Peyer's patch (tissue), 4 donors: Measurements from ENCODE around the gene CCT8. TPM values are rescaled to one million over a fixed set of nuclear protein-coding genes. Genes with fewer than 3 reads are reported as not detected.

Experiments used
- DNase-seq, 3 donors: peaks; one replicate each; pipeline ENCODE4 v3.0.0-alpha.2; 2017 to 2019
- H3K27ac ChIP-seq, 4 donors: fragments of 200-600 bp; sonication (generic); one replicate each; pipeline ENCODE4 v1.5.1; 2016 to 2019
- H3K27me3 ChIP-seq, 2 donors: fragments of 200-600 bp; sonication (generic); one replicate each; pipeline ENCODE4 v1.5.1; 2019
- H3K36me3 ChIP-seq, 3 donors: fragments of 200-600 bp; sonication (generic); one replicate each; pipeline ENCODE4 v1.5.1; 2016 to 2019
- H3K4me1 ChIP-seq, 4 donors: fragments of 200-600 bp; sonication (generic); one replicate each; pipeline ENCODE4 v1.5.1; 2016 to 2019
- H3K4me3 ChIP-seq, 4 donors: fragments of 200-600 bp; sonication (generic); 1 replicate in 3 of 4; 2 replicates in 1 of 4; pipeline ENCODE4 v1.5.1; 2016 to 2019; ENCODE audit warnings: mild to moderate bottlenecking in 1 of 4
- H3K9me3 ChIP-seq, 4 donors: fragments of 200-600 bp; sonication (generic); one replicate each; pipeline ENCODE4 v1.5.1; 2016 to 2019; ENCODE audit warnings: mild to moderate bottlenecking in 1 of 4
- POLR2A ChIP-seq, 2 donors: fragments of 450-650 bp; IDR thresholded peaks; one replicate each; pipeline ENCODE4 v1.5.1; 2017; ENCODE audit warnings: antibody characterized with exemption in 2 of 2, mild to moderate bottlenecking in 2 of 2, moderate library complexity in 2 of 2
- total RNA-seq, 4 donors: library from RNA; depleted of rRNA; stranded (reverse); fragments of >200 nt; gene quantifications; one replicate each; pipeline ENCODE4 v1.1.0, GENCODE V29; 2016
- TF ChIP-seq, protein P1 (sequence below), 6 experiments: fragments of 450-650 bp in 4 of 6; fragments of 200-600 bp in 2 of 6; sonication (generic) in 1 of 6; IDR thresholded peaks; one replicate each; pipeline ENCODE4 v1.5.1; 2017 to 2019; ENCODE audit warnings: antibody characterized with exemption in 6 of 6, mild to moderate bottlenecking in 3 of 6, moderate library complexity in 1 of 6

CCT8 gene
- total RNA-seq, 4 donors from 2014 or later, result 53.7 to 93.3 (median 76.1) TPM

DNA sequence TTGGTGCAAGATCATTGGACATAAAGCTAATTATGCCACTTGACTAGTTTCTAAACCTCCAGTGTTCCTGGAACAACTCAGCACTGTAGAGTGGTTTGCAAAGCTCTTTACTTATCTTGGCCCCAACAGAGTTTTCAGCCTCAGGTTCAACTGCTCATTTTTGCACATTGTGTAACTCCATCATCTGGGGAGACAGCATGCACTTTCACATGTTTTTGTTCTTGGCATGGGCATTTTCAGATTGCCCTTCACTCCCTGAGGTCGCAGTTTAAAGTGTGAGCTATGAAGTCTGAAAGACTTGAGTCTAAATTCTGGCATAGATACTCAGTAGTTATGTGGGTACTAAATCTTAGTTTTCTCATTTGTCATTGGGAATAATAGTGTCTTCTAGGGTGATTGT lies 43.9 kb downstream of the CCT8 start:
- H3K27me3 ChIP-seq, result no peaks in the 10 kb centered on the region
- H3K36me3 ChIP-seq, result peaks cover 0 to 47% (median 0%) of the 10 kb centered on the region in 3 donors
- no peaks in the 10 kb centered on the region for H3K9me3 ChIP-seq
- peaks cover 0 to 11% (median 0%) of the 10 kb centered on the region in 4 donors for H3K4me1 ChIP-seq
- H3K27ac ChIP-seq, result no peak overlapping the region
- no peak overlapping the region for H3K4me3 ChIP-seq
- no peak for DNase-seq
- TF ChIP-seq, protein P1, sequence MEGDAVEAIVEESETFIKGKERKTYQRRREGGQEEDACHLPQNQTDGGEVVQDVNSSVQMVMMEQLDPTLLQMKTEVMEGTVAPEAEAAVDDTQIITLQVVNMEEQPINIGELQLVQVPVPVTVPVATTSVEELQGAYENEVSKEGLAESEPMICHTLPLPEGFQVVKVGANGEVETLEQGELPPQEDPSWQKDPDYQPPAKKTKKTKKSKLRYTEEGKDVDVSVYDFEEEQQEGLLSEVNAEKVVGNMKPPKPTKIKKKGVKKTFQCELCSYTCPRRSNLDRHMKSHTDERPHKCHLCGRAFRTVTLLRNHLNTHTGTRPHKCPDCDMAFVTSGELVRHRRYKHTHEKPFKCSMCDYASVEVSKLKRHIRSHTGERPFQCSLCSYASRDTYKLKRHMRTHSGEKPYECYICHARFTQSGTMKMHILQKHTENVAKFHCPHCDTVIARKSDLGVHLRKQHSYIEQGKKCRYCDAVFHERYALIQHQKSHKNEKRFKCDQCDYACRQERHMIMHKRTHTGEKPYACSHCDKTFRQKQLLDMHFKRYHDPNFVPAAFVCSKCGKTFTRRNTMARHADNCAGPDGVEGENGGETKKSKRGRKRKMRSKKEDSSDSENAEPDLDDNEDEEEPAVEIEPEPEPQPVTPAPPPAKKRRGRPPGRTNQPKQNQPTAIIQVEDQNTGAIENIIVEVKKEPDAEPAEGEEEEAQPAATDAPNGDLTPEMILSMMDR (IDR thresholded peaks at IDR 0.05), result no peak
- TF ChIP-seq POLR2A (IDR thresholded peaks at IDR 0.05), result no peak

DNA sequence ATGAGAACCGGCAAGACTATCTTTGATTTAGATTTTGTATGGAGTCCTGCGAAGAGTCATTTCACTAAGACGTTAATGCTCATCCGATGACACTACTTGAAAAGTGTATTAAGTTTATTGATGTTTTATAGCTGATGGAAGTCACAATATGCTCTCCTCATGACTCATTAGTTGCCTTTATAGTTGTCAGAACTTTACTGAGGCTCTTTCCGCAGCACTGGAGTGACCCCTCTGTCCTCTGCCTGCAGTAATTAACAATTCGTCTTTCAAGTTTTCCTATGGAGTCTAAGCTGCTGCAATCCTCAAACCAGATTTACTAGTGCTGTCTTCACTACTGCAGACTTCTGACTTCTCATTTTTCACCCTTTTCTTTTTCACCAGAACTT lies 48.1 kb downstream of the CCT8 start:
- Histone ChIP-seq H3K36me3 (peaks cover 0 to 20% (median 0%) of the 10 kb centered on the region in 3 donors), H3K27me3 (no peaks in the 10 kb centered on the region), H3K4me3 (peak overlapping the region; percentile 62 to 82 (median 80)), H3K9me3 (no peaks in the 10 kb centered on the region), H3K27ac (peak overlapping the region; percentile 91 to 100 (median 98)), H3K4me1 (peaks cover 0 to 11% (median 0%) of the 10 kb centered on the region in 4 donors)
- no peak for DNase-seq
- TF ChIP-seq, protein P1 (IDR thresholded peaks at IDR 0.05), result no peak
- TF ChIP-seq POLR2A (IDR thresholded peaks at IDR 0.05), result no peak

DNA sequence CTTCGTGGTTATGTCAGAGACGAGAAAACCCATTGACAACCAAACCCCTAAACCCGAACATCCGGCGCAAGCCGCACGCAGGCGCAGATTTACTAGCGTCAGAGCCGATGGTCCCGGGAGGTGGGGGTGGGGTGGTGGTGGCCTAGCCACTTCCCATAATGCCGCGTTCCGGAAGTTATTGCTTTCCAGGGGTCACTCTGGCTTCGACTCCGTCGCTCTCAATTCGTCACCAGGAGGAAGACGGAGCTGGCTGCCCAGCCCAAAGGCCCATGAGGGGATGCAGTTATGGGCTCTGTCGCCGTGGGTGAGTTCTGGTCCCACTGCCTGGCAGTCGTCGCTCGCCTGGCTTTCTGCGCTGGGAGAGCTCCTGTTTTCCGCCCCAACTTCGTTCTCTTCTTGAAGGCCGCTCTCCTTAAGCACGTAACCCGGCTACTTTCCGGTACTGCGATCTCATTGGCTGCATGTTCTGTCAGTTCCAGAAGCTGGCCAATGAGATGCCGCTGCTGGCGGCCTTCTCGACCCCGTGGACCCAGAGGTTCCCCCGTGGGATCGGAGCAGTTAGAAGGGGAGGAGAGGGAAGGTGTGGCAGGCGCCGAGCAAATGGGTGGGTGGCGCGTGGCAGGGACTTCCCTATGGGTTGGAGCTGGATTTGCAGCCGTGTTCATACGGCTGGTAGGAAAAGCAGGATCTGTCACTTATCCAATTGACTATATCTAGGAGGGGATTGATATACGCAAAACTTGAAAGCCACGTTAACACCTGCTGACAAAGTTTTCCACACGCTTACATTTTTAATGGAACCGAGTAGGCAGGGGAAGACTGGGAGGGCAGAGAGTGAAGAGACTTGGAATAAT lies 48.7 kb downstream of the CCT8 start, which contains the start of gene USP16:
Gene USP16, plus strand, starts transcription at position 195 of the 854 bp plus-strand sequence. CDS start 3,246 bp downstream, outside the sequence.
- peak; percentile 93 to 98 (median 97) for DNase-seq
- peak within 1 kb of the TSS; percentile 91 to 100 (median 98) for H3K27ac ChIP-seq
- H3K27me3 ChIP-seq, result no peaks in the 10 kb centered on the region
- peak within 1 kb of the TSS; percentile 62 to 82 (median 80) for H3K4me3 ChIP-seq
- TF ChIP-seq POLR2A (IDR thresholded peaks at IDR 0.05), result peak; percentile 40 to 71
- TF ChIP-seq, protein P1 (IDR thresholded peaks at IDR 0.05), result peak in 3 of 6 experiments; percentile 43 to 44 (median 44)
- H3K4me1 ChIP-seq, result peaks cover 0 to 11% (median 0%) of the 10 kb centered on the region in 4 donors
- H3K36me3 ChIP-seq, result peaks cover 0 to 15% (median 0%) of the 10 kb centered on the region in 3 donors
- no peaks in the 10 kb centered on the region for H3K9me3 ChIP-seq

DNA sequence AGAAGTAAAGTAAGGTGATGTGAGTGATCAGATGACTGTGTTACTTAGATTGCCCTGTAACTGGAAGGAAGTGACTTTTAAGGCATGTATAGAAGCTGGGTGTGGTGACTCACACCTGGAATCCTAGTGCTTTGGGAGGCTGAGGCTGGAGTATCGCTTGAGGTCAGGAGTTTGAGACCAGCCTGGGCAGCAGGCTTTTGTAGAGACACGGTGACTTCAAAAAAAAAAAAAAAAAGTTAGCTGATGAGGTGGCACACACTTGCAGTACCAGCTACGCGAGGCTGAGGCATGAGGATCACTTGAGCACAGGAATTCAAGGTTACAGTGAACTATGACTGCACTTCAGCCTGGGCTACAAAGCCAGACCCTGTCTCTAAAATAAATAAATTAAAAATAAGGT lies 51.3 kb downstream of the CCT8 start:
- TF ChIP-seq, protein P1 (IDR thresholded peaks at IDR 0.05), result no peak
- TF ChIP-seq POLR2A (IDR thresholded peaks at IDR 0.05), result no peak
- no peak for DNase-seq
- no peaks in the 10 kb centered on the region for H3K36me3 ChIP-seq
- H3K27me3 ChIP-seq, result no peaks in the 10 kb centered on the region
- peaks cover 0 to 23% (median 0%) of the 10 kb centered on the region in 4 donors for H3K4me1 ChIP-seq
- H3K4me3 ChIP-seq, result no peak overlapping the region
- no peak overlapping the region for H3K27ac ChIP-seq
- H3K9me3 ChIP-seq, result no peaks in the 10 kb centered on the region

DNA sequence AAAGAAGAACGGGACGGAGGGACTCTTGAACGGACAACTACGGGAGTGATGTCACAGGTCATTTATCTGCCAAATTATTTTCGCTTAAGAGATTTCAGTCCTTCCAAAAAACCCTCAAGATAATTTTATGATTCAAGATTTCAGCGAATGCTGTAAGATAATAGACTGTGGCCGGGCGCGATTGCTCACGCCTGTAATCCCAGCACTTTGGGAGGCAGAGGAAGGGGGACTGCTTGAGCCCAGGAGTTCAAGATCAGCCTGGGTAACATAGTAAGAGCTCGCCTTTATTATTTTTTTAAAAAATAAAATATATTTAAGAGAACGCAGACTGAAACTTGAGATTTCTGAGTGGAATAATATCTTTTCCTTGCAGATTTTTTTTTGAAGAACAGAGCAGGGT lies 54.9 kb downstream of the CCT8 start:
- Histone ChIP-seq H3K4me3 (peak overlapping the region; percentile 58 to 97 (median 78)), H3K27me3 (no peaks in the 10 kb centered on the region), H3K4me1 (peaks cover 0 to 12% (median 0%) of the 10 kb centered on the region in 4 donors), H3K9me3 (no peaks in the 10 kb centered on the region), H3K27ac (peak overlapping the region in 3 of 4 donors; percentile 75 to 84 (median 79)), H3K36me3 (no peaks in the 10 kb centered on the region)
- TF ChIP-seq POLR2A (IDR thresholded peaks at IDR 0.05), result no peak
- TF ChIP-seq, protein P1 (IDR thresholded peaks at IDR 0.05), result no peak
- no peak for DNase-seq
